Activated T-cell treated with anti-CD3 and anti-CD28 coated beads for 48 hours (primary cell): ENCODE data around the gene ME3.
"Not testable (repeated sequence)": the region's sequence is repeated elsewhere in the genome, so short reads cannot be mapped to it uniquely, and the experiment has no call there.

Experiments used
- DNase-seq: peaks from one replicate; pipeline ENCODE4 v3.0.0-alpha.2; 2020; ENCODE audit warnings: low read depth

Gene ME3

DNA sequence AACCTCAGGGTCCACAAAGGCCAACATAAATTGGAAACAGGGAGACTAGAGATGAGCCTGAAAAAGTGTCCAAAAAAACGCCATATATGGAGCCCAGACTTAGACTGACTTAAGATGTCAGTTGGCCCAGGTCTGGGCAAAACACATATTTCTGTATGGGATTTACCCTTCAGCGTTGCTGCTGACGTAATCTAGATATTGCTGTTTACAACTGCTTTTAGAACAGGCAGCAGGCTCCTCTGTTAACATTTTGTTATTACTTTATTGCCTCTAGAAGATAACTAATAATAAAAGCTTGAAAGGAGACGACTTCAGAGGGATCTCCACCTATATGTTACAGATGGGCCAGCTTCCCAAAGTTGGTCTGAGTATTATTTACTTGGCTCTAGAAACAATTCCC is 8.7 kb downstream of the ME3 start:
- no peak for DNase-seq

- DNase-seq = no peak
Observed at GRCh38 chr11:86663291-86663690, 9.1 kb downstream of the ME3 start.

DNA sequence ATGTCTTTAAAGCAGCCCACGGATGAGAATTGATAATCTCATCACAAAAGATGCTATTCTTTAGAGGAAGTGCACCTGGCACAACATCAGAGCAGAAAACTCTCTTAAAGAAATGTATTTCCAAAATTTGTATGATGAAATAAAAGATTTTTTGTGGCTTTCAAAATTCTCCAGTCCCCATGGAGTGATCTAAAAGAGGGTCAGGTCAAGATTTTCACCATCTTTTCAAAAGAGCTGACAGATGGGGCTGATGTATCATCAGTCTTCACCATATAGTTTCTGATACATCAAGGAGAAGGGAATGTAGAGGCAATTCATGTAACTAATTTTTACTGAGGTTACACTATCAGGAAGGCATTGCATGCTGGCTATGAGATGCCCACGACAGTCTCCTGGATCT is 11.7 kb downstream of the ME3 start:
- DNase-seq = no peak

- no peak for DNase-seq
Observed at GRCh38 chr11:86660088-86660487, 12.3 kb downstream of the ME3 start.

- DNase-seq = no peak
Observed at GRCh38 chr11:86658534-86658933, 13.9 kb downstream of the ME3 start.

- not testable (repeated sequence) for DNase-seq
Observed at GRCh38 chr11:86645212-86645611, 27.2 kb downstream of the ME3 start.

DNA sequence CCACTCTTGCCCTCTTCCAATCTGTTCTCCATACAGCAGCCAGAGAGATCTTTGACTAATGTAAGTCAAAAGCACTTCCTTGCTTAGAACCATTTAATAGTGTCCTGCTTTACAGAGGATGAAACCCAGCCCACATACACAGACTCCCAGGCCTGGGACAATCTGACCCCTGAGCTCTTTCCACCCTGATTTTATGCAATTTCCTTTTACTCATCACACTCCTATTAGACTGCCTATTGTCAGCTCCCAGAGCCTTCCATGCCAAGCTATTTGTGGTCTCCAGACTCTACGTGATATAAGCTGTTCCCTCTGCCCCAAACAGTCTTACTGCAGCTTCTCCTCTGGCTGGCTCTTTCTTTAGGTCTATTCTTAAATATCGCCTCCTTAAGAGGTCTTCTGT is 28.1 kb downstream of the ME3 start:
- no peak for DNase-seq

GRCh38 chr11:86641537-86642261 is 30.7 kb downstream of the ME3 start:
- no peak for DNase-seq

DNA sequence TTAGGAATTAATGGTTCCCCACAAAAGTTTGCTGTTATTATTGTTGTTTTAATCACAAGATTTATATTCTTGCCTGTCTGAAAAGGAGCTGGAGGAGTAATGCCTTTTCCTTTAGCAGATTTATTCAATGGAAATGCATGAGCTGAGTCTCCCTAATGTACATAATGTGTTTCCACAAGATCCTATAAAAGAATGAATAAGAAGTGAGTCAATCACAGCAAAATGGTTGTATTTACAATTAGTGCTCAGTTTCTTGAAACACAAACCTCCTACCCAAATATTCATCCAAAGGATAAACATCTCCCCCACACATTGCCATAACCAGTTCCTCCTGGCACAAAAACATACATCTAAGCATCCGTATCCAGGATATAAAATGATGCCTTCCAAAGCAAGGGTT is 33.3 kb downstream of the ME3 start:
- DNase-seq = no peak

- no peak for DNase-seq
Observed at GRCh38 chr11:86638673-86639072, 33.7 kb downstream of the ME3 start.

DNA sequence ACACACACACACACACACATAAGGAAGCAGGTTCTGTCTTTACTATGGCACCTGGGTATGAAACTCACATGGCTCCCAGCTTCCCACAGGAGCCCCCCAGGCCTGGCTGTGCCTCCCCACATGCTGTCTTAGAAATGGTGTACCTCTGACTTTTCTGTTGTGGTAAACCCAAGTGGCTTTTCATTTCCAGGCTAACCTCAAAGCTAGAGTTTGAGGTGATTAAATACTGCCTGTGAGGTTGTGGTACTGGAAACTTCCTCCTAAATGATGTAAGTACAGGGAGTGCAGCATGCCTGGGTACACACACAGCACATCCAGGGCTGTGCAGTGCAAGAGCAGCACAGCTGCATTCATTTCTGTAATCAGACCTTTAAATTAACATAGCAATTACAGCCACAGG is 34.4 kb downstream of the ME3 start:
- DNase-seq = no peak

DNA sequence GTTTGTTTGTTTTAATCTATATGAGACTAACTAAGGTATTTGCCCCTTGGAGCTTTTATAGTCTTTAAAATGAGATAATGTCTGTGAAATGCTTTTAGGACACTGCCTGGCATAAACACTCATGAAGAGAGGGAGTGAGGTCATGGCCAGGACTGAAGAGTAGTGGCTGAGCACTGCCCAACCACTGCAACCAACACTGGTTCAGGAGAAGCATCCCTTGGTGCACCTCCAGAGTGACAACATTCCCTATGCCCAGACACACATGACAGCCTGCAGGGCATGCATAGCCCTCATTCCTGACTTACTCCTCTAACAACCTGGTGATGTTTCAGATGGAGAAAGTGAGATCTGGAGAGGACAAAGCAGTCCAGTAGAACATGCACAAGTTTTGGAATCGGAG is 36.1 kb downstream of the ME3 start:
- DNase-seq = no peak

- peak; percentile 47 for DNase-seq
Observed at GRCh38 chr11:86632499-86633269, 39.7 kb downstream of the ME3 start.

GRCh38 chr11:86630229-86630981 is 42.0 kb downstream of the ME3 start:
- DNase-seq = no peak

GRCh38 chr11:86629045-86629706 is 43.2 kb downstream of the ME3 start:
- no peak for DNase-seq

DNA sequence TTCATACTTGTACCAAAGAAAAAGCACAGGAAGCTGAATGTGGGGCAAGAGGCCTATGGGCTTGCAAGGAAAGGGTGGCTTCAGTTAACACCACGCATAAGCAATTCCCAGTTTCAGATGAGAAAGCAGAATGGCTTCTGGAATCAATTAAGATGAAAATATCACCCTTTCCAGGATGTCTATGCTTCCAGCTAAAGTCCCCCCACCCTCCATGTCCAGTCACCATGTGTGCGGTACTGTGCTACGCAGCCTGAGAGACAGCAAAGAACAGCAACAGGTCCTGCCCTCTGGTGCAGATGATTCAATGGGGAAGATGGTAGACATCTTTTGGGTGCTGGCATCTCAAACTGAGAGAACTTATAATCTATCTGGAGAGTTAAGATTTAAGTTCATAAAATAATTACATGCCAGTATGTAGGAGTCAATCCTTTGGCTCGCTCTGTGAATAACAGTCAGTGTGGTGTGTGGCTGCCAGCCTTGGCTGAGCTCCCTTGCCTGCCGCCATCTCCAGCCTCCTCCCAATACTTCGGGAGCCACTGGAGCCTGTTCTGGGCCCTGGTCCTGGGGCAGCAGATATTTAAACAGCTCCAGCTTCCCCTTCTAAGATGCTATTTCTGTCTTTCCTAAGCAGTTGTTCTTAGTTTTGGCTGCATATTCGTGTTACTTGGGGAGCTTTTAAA is 44.5 kb downstream of the ME3 start:
- DNase-seq = no peak

- no peak for DNase-seq
Observed at GRCh38 chr11:86625981-86626380, 46.4 kb downstream of the ME3 start.

DNA sequence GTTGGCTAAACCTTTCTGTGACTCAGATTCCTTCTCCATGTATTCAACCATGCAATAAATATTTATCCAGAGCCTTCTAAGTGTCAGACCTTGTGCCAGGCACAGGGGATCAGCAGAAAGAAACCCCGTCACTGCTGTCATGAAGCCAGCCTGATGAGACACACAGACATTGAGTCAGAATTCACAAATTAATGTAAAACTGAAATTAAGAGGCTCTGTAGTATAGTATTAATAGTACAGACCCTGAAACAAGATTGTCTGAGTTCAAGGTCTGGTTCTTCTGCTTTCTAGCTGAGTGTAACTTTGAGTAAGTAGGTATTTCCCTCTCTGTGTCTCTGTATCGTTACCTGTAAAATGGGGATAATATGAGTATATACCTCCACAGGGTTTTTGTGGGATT is 46.9 kb downstream of the ME3 start:
- no peak for DNase-seq

DNA sequence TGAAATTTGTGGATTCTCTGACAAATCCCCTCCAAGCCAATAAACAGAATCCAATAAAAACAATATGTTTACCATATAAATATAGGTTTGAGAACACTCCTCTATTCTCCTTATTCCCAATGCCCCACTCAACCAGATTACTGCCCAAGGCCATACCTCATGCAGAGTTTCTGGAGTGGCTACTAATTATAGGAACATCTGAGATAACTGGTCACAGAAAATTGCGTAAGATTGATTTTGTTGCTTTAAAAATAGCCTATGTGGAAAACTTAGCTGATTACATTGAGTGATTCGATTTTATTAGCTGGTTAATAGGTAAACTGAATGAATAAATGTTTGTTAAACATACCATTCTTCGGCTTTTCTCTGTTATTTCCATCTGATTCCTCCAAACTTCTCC is 48.0 kb downstream of the ME3 start:
- DNase-seq = no peak

DNA sequence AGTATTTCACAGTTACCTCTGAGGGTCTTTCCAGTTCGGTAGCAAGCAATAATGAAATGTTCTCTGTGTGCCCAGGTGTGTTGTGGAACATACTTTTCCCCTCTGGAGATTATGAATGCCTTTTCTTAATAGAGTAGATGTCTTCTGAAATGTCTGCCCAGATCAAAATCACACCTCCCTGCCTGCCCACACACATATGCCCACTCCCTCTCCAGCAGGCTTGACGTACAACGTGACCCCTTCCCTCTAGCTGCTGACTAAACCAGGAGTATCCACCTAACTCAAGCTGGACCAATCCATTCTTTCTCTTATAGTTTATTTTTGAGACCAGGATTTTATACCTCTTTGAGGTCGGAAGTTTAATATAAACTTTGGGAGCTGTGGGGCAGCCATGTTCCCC is 48.7 kb downstream of the ME3 start:
- no peak for DNase-seq

GRCh38 chr11:86623041-86623621 is 49.3 kb downstream of the ME3 start:
- DNase-seq = no peak

DNA sequence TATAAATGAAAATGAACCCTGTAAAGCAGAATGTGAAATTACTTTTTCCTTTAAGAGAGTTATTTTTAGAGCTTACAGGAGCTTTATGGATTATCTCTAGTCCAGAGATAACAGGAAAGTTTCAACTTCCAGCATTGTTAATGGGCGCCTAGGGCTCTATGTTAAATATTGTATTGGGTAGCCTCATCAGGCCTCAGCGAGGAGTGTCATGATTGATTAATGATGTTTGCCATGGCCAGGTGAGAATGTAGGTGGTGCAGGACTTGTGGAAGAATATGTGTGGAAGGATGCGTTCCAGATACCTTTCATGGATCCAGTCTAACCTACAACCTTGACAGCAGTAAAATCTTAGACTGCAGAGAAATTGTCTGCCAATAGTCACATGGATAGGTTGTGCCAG is 50.6 kb downstream of the ME3 start:
- DNase-seq = no peak
